NCI-H128 (cell line): ENCODE measurements around the gene HOXA13.
A peak's percentile ranks its signal among the peaks of the same experiment; 100 is the strongest.

ENCODE experiments used
- DNase-seq: peaks from one replicate; lab custom pipeline; 2025; ENCODE audit not compliant: unreplicated experiment; lab: John Stamatoyannopoulos, UW

Gene HOXA13

DNA sequence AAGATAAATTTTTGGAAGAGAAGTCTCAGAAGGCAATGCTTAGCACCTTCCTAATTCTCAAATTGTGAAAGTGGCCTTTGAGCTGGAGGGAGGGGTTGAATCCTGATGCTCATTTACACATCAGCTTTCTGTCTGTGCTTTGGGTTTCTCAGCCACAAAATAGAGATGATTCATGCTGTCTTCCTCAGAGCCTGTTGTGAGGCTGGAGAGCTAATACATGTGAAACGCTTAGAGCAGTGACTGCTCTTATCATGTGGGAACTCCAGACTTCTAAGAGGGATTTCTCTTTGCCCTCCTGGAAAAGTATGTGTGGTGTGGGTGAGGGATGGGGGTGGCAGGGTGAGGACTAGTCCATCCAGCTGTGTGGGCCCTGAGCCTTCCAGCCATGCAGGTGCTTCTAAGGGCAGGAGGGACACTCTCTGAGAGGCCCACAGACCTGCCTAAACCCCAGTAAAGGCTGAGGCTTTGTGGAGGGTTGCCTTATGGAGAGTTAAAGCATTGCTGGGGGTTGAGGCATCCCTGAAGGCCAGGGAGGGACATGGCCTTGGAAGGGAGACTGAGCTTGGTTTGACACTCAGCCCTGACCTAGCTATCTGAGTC is 37.9 kb upstream of the HOXA13 start:
- no peak for DNase-seq

DNA sequence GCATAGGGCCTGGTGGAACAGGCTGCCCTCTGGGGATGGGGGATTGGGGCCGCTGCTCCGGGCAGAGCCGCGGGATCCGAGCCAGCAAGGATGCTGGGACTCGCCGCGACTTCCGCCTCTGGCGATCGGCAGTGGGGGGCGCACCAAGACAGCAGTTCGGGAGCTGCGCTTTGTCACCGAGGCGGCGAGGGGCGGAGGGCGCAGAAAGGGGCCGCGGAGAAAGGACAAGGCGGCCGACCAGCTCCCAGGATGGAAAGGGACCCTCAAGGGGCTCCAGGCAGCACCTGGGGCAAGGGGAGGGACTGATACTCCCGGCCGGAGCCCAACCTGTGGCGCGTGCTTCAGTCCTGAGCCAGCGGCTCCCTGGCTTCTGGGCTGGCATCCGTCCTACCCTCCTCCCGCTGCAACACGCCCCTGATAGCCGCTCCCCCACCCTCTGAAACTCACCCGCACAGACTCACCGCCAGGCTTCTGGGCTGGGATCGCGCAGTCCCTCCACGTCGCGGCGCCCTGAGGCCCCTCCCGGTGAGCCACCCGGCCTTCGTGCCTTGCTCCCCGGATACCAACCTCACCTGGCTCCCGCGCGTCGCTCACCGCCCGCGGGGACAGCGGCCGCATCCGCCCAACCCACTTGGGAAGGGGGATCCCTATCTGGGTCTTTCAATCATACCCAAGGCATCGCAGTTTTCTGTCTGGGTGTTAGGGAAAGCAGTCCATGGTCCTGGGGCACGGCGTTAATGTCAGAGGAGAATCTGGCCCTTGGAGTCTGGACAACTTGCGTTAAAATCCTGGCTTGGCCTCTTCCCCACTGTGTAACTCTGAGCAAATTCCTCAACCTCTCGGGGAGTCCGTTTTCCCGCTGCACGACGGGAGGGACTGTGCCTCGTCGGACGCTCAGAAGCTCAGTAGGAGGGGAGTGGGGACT is 35.8 kb upstream of the HOXA13 start:
- DNase-seq = peak; percentile 28

DNA sequence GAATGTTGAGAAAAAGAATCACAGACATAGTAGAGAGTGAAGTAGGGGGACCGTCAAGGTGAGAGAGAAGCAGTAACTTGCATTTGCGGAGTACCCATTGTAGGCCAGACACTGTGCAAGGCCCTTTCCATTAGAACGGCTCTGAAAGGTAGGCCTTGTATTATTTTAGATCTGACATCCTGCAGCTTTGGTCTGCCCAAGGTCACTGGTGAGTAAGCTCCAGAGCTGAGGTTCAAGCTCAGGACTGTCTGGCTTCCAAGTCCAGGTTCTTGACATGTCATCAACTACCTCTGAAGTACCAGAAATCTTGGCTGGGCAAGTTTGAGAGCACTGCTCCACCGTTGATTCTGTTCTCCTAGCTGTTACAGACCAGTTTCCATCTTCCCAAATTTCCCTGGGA is 29.6 kb upstream of the HOXA13 start:
- DNase-seq = no peak

DNA sequence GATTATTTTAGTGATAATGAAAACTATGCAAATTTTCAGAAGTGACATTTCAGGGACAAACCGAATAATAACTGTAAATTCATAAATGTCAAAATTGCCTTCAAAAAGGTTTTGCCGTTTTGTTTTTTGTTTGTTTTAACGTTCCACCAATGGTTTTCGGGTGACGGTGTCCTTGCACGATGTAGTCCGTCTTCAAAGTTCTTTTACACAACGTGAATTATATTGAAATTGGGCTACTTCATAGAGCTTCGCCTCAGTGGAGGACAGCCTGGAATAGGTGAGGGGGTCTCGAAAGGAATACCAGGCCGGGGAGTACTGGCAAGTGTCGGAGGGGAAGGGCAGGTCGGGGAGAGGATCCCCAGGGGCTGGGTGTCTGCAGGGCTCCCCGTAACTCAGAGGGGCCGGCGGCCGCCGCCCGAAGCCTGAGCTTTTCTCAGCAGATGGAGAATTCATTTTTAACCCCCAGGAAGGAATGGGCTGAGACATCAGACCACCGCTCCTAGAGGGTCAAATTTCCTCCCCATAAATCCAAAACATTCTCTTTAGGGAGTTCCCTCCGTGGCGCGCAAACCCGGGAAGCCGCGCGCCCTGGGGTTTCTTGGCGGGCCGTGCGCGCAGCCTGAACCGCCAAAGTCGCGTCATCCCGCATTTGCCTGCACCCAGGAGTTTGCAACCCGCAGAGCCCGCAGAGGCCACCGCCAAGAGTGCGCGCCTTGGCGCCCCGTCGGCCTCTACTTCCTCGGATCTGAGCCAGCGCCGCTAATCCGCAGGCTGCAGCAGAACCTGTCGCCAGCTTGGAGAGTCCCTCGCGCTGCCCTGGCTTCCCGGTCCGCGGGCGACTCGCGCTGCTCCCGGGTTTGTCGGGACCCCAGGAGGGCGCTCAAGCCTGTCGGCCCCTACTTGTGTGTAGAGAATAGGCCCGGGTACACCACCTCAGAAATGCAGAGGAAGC is 25.4 kb upstream of the HOXA13 start:
- no peak for DNase-seq

DNA sequence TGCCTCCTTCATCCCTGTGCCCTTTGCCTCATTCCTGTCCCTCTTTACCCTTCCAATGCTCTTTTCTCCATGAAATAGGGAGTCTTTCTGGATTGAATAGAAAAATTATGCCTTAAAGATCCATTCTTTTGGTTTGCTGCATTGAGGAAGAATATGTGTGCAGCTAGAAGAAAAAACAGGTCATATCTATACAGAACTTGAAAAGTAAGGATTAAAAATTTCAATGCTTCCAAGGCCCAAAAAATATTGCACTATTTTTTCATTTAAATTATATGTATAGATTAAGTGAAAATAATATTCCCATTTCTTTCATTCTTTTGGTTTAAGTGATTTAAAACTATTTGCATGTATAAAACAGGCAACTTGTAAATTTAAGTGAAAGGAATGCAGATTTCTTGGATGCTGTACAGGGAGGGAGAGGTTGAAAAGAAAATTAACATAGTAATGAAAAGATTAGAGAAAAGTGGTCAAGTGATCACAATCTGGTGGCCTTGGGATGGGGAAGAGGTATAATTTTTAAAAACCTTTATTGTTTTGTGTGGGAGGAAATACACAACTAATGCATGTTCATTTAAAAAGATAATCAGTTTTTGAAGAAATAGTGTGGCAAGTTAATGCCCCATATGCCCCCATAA is 24.2 kb upstream of the HOXA13 start:
- no peak for DNase-seq

DNA sequence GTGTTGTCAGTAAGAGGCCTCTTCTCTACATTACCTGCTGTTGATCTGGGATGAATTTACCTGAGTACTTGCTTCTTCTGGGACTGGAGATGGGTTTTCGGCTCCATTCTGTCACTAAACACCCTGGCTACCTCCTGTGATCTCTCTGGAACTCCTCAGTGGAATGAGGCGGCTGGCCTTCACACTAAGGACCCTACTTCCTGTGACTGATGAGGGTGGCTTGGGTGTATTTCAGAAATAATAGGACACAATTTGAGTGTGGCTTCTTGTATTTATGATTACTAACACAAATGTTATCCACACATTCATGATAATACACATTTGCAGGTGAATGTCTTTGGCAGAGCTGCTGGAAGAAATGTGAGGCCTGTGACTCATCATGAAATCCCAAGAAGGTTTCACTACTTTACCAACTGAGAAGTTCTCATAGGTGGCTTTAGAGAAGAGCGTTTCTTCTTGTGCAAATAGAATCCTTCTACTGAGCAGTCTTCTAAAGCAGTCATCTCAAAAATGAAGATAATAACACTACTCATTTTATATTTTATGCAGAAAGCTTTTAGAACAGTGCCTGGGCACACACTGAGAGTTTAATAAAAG is 21.4 kb upstream of the HOXA13 start:
- no peak for DNase-seq

DNA sequence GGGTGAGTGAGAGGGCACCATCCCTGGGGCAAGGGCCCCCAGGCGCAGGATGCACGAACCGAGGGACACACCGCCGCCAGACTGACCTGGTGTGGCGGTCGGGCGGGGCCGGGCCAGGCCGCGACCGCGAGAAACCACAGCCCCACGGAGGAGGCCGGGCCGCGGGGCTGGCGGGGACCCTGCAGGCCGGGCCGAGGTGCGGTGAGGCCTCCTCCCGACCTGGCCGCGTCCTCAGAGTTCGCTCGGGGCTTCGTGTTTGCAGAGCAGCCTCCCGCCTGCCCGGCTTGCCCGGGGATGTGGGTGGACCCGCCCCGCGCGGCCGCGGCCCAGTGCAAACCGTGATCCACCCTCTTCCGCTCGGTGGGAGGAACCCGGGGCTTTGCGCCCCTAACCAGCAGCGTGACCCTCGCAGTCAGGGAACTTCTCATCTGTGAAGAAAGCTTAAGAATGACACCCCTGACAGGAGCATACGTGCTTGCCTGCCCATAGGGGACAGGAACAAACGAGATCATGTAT is 20.6 kb upstream of the HOXA13 start:
- no peak for DNase-seq

GRCh38 chr7:27219821-27220220 is 19.9 kb upstream of the HOXA13 start:
- no peak for DNase-seq

GRCh38 chr7:27217951-27218350 is 18.1 kb upstream of the HOXA13 start:
- no peak for DNase-seq

- DNase-seq = no peak
Measured at GRCh38 chr7:27215356-27215755, 15.5 kb upstream of the HOXA13 start.

GRCh38 chr7:27214239-27214950 is 14.5 kb upstream of the HOXA13 start:
- DNase-seq = no peak

DNA sequence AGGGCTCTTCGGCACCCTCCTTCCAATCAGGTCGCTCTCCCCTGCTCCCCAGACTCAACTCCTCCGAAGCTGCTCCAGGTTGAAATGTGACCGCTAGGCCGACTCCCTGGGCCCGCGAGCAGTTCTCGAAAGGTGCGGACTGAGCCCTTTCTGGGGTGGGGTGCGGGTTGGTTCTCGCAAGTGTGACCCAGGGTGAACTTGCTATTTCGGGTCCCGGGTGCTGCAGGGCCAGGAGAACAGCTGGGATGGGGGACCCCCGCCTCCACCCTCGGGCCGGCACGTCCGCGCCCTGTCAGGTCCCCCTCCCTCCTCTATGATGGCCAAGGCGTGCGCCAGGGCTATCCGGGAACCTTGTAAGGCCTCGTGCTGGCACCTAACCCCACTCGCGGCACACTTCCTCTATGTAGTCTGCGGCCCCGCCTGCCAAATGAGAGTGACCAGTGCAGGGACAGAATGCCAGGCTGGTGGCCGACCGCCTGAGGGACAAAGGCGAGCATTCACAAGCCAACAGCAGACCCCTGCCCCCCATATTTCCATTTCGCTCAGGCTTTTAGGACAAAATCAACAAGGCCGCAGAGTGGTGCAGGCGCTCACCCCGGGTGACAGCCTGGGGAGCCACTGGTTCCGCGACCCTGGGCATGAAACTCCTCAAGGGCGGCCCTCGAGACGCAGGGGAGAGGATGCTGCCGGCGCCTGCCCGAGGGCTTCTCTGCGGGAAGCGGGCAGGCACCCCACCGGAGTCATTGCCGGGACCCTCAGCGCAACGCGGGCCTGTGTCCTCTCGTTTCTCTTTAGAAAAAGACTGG is 13.7 kb upstream of the HOXA13 start:
- DNase-seq = no peak

GRCh38 chr7:27212497-27213432 is 12.9 kb upstream of the HOXA13 start:
- DNase-seq = no peak

DNA sequence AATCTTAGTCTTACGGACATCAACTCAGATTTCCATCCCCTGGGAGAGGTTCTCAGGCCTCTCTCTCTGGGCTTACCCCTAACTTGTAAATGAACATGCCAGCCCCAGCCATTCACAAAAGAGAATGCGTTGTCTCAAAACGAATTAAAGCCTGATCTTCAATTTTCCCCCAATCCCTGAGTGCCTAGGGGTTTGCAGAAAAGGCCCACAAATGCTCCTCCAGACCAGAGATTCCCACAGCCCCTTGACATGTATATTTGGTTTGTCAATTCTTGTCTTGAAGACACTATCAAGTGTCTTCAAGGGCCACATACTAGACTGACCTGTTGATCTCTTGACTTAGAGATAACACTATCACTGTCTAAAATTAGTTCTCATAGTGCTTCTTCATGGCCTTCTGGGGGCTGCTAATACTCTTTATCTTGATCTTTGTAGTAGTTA is 11.9 kb upstream of the HOXA13 start:
- DNase-seq = no peak

GRCh38 chr7:27211084-27211446 is 11.2 kb upstream of the HOXA13 start:
- DNase-seq = no peak

GRCh38 chr7:27210441-27211083 is 10.7 kb upstream of the HOXA13 start:
- DNase-seq = no peak

- DNase-seq = no peak
Measured at GRCh38 chr7:27209933-27210440, 10.1 kb upstream of the HOXA13 start.
